Retina (tissue), 1 donor: Measurements from ENCODE around the gene DOCK2.

Experiments used
- DNase-seq: peaks from one replicate; pipeline ENCODE4 v3.0.0-alpha.2; 2016

The DOCK2 gene

GRCh38 chr5:169871826-169872490 lies 234.9 kb downstream of the DOCK2 start:
- no peak for DNase-seq

GRCh38 chr5:169873642-169874041 lies 236.6 kb downstream of the DOCK2 start:
- DNase-seq, result peak; percentile 35

- DNase-seq, result no peak
Measured at GRCh38 chr5:169874621-169875020, 237.5 kb downstream of the DOCK2 start.

GRCh38 chr5:169875091-169875728 lies 238.1 kb downstream of the DOCK2 start:
- DNase-seq, result no peak

- no peak for DNase-seq
Measured at GRCh38 chr5:169875731-169876130, 238.7 kb downstream of the DOCK2 start.

- DNase-seq, result no peak
Measured at GRCh38 chr5:169876386-169876785, 239.3 kb downstream of the DOCK2 start.

GRCh38 chr5:169880012-169880663 lies 243.1 kb downstream of the DOCK2 start:
- no peak for DNase-seq

GRCh38 chr5:169880785-169881184 lies 243.7 kb downstream of the DOCK2 start:
- no peak for DNase-seq

GRCh38 chr5:169881702-169882303 lies 244.7 kb downstream of the DOCK2 start:
- DNase-seq, result no peak

- no peak for DNase-seq
Measured at GRCh38 chr5:169886033-169886432, 249.0 kb downstream of the DOCK2 start.

GRCh38 chr5:169886677-169887076 lies 249.6 kb downstream of the DOCK2 start:
- DNase-seq, result no peak

- DNase-seq, result no peak
Measured at GRCh38 chr5:169889572-169889971, 252.5 kb downstream of the DOCK2 start.

GRCh38 chr5:169893010-169893409 lies 255.9 kb downstream of the DOCK2 start:
- DNase-seq, result no peak

- no peak for DNase-seq
Measured at GRCh38 chr5:169893571-169893970, 256.5 kb downstream of the DOCK2 start.

GRCh38 chr5:169895926-169896325 lies 258.9 kb downstream of the DOCK2 start:
- DNase-seq, result no peak

- no peak for DNase-seq
Measured at GRCh38 chr5:169897481-169897880, 260.4 kb downstream of the DOCK2 start.

GRCh38 chr5:169901896-169902295 lies 264.8 kb downstream of the DOCK2 start:
- no peak for DNase-seq

- DNase-seq, result no peak
Measured at GRCh38 chr5:169904059-169904458, 267.0 kb downstream of the DOCK2 start.

GRCh38 chr5:169904508-169904907 lies 267.4 kb downstream of the DOCK2 start:
- DNase-seq, result no peak

GRCh38 chr5:169905017-169905416 lies 267.9 kb downstream of the DOCK2 start:
- DNase-seq, result no peak

- DNase-seq, result no peak
Measured at GRCh38 chr5:169906745-169907649, 269.9 kb downstream of the DOCK2 start.

- no peak for DNase-seq
Measured at GRCh38 chr5:169908864-169909263, 271.8 kb downstream of the DOCK2 start.

GRCh38 chr5:169909945-169910344 lies 272.9 kb downstream of the DOCK2 start:
- no peak for DNase-seq
